Inflammatory macrophage treated with lipopolysaccharide for 1 hour (primary cell): Measurements from ENCODE around the gene RALGAPB.
"Not testable (repeated sequence)": the region's sequence is repeated elsewhere in the genome, so short reads cannot be mapped to it uniquely, and the experiment has no call there.

Experiments used
- DNase-seq, 2 donors: peaks; one replicate each; pipeline ENCODE4 v3.0.0-alpha.2; 2020 to 2022

Gene RALGAPB

DNA sequence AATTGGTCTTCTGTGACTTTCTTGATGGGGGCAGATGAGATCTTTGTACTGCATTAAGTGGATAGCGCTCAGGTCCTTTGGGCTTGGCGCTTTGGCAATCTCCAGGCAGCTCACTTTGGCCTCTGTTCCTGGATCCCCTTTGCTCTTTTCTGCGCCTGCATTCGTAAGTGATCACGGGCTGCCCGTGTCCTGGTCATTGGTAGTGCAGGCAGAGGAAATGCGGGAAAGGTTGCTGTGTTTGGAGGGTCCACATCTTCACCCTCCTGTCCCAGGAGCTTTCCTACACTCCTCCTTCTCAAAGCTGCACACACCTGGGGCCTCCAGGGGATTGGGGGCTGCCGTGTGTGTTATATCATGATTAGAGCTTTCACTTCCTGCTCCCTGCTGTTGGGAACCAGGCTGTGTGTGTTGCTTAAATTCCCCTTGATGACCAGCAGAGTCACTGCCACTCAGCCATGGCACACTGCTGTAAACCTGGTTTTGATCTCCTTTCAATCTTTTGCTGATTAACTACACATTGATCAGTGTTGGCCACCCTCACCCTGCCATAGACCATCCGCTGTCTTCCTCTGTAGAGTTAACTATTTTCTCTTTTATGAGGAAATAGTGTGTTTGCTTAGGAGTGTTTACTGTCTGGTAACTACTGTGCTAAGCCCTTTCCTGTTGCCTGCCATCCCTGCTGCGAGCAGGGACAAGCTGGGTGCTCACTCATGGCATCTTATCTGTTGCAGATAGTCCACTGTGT is 24.5 kb upstream of the RALGAPB start:
- peak in 1 of 2 donors; percentile 38 for DNase-seq

DNA sequence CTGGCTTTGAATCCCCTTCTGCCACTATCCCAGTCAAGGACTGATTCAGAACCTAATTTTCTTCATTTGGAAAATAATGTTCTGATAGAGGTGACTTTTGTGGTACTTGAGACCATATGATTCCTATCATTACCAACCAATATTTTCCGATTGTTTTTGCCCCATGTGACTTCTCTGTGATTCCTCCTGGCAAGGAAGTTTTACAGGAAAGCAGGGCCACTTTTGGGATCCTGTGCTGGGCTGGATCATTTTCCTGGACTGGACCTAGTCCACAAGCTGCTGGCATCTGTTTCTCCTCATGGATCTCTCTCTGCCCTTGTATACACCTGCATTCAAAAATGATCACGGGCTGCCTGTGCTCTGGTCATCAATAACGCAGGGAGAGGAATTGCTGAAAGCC is 23.6 kb upstream of the RALGAPB start:
- no peak for DNase-seq

DNA sequence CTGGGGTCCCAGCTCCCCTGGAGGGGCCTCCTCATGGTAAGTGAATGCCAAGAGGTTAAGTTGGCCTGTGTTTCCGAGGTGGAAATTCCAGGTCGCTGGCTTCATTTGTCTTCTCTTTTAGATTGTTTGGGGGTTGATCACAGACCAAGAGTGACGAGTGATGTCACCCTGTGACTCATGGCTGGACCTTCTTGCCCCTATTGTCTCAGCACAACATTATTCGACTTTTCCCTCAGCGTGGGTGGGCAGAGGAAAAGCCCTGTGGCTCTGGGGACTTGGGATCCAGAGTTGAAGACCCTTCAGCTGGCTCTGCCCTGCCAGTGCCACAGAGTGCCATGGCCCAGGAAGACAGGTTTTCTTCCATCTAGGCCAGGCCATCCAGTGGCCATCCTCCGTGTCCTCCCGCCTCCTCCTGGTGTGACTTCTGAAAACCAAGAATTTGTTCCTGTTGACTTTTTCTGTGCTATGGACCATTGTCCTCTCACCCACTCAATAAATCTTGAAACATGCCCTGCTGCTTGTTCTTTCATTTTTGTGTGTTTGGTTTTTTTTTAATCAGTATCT is 22.1 kb upstream of the RALGAPB start:
- DNase-seq = no peak

DNA sequence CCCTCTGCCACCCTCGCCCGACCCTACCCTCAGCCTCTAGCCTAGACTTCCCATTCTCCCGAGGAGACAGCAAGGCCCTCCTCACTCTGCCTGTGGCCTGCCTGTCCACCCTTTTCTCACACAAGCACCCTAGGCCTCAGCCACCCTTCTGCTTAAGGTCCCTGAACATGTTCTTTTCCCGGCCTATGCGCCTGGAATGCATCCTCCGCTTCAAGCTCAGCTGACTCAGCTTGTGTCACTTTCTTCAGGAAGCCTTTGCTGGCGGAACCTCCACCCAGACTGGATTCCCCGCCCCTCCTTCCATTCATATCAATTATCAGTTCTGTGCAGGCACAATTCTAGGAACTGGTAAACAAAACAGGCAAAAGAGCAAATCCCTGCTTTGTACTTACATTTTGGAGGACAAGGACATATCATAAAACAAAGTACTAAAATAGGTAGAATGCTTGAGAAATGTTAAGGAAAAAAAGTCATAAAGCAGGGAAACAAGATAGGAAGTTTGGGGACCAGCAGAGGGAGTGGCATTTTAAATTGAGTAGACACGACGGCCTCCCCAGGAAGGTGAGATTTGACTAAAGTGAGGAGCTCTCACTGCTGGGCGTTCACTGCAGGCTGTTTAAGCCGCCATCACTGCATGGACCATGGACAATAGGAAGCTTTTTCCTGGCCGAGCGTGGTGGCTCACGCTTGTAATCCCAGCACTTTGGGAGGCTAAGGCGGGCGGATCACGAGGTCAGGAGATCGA is 19.6 kb upstream of the RALGAPB start:
- DNase-seq = no peak

DNA sequence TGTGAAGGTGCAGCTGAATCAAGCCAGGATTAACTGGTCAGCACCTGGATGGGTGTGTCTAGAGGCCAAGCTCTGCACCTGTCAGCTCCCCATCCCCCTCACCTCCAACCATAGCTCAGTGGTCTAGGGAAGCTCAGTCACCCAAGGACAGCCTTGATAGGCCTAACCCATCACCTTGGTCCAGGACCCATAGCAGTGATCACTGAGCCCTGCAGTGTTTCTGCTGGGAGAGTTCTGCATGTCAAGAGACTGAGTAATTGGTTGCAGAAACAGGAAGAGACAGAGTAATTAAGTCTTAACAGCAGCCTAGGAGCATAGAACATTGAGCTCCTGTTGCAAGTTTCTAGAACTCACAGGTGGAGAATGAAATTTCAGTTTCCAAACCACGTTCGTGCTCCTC is 18.7 kb upstream of the RALGAPB start:
- no peak for DNase-seq

DNA sequence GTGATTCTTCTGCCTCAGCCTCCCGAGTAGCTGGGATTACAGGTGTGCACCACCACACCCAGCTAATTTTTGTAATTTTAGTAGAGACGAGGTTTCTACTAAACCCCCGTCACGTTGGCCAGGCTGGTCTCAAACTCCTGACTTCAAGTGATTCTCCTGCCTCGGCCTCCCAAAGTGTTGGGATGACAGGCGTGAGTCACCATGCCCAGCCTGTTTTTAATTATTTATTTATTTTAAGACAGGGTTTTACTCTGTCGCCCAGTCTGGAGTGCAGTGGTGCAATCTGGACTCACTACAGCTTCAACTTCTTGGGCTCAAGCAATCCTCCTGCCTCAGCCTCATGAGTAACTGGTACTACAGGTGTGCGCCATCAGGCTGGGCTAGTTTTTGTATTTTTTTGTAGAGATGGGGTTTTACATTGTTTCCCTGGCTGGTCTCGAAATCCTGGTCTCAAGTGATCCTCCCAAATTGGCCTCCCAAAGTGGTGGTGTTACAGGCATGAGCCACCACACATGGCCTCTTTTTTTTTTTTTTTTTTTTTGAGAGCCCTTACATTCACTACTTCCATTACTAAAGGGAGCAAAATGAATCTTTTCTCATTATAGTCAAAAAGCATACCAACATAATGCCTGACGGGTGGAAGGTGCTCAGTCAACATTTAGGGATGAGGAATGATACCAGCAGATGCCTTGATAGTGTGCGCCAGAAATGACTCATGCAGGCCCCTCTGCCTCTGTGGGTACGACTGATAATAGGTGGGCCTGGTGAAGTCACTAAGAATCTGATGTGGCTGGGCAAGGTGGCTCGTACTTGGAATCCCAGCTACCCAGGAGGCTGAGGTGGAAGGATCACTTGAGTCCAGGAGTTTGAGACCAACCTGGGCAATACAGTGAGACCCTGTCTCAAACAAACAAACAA is 17.8 kb upstream of the RALGAPB start:
- DNase-seq = no peak

DNA sequence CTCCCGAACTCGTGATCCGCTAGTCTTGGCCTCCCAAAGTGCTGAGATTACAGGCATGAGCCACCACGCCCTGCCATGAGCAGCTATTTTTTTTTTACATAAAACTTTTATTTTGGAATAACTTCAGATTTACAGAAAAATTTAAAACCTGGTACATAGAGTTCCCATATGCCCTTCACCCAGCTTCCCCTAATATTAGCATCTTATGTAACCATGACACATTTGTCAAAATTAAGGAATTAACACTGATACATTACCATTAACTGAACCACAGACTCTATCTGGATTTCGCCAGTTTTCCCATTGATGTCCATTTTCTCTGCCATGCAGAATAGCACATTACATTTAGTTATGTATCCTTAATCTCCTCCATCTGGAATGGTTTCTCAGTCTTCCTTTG is 14.3 kb upstream of the RALGAPB start:
- DNase-seq = no peak

DNA sequence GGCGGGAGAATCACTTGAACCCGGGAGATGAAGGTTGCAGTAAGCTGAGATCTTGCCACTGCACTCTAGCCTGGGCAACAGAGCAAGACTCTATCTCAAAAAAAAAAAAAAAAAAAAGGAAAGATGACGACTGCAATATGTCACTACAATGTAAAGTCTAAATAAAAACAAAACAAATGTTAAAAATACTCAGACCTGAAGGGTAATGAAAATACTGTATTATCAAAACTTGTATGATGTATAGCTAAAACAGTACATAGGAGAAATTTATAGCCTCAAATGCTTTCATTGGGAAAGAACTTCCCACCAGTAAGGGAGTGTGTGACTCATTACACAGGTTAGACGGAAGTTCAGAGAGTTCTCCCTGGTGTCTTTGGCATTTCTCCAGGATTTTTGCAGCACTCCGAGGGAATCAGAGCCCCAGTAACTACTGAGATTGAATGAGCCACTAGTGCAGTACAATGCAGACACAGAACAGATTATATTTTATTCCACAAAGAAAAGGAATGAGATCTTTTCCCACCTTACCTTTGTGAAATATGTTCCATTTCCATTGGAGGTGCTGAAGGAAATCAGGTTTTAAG is 12.5 kb upstream of the RALGAPB start:
- DNase-seq = peak; percentile 14 to 31

DNA sequence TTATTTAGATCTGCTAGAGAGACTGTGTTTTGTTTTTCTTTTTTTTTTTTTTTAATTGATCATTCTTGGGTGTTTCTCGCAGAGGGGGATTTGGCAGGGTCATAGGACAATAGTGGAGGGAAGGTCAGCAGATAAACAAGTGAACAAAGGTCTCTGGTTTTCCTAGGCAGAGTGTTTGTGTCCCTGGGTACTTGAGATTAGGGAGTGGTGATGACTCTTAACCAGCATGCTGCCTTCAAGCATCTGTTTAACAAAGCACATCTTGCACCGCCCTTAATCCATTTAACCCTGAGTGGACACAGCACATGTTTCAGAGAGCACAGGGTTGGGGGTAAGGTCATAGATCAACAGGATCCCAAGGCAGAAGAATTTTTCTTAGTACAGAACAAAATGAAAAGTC is 12.0 kb upstream of the RALGAPB start:
- DNase-seq = not testable (repeated sequence)

DNA sequence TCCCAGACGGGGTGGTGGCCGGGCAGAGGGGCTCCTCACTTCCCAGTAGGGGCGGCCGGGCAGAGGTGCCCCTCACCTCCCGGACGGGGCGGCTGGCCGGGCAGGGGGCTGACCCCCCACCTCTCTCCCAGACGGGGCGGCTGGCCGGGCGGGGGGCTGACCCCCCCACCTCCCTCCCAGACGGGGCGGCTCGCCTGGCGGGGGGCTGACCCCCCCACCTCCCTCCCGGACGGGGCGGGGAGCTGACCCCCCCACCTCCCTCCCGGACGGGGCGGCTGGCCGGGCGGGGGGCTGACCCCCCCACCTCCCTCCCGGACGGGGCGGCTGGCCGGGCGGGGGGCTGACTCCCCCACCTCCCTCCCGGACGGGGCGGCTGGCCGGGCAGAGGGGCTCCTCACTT is 11.5 kb upstream of the RALGAPB start:
- DNase-seq = not testable (repeated sequence)

DNA sequence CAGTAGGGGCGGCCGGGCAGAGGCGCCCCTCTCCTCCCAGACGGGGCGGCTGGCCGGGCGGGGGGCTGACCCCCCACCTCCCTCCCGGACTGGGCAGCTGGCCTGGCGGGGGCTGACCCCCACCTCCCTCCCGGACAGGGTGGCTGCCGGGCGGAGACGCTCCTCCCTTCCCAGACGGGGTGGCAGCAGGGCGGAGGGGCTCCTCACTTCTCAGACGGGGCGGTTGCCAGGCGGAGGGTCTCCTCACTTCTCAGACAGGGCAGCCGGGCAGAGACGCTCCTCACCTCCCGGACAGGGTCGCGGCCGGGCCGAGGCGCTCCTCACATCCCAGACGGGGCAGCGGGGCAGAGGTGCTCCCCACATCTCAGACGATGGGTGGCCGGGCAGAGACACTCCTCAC is 11.1 kb upstream of the RALGAPB start:
- not testable (repeated sequence) for DNase-seq

DNA sequence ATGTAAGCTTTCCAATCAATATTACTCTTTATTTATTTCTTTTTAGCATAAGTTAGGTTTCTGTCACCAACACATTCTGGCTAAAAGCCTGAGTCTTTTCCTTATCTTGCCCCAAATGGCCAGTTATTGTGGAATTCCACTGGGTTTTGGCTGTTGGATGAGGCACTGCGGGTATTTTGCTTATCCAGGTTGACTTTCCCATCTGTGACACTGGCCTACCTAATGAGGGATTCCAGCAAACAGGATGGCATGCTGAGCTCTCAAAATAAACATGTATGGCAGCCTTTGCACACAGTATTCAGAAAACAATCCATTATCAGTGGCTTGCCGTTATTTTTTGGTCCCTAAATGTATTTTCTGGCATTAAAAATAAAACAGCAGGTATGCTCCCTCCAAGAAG is 6.5 kb upstream of the RALGAPB start:
- DNase-seq = no peak

DNA sequence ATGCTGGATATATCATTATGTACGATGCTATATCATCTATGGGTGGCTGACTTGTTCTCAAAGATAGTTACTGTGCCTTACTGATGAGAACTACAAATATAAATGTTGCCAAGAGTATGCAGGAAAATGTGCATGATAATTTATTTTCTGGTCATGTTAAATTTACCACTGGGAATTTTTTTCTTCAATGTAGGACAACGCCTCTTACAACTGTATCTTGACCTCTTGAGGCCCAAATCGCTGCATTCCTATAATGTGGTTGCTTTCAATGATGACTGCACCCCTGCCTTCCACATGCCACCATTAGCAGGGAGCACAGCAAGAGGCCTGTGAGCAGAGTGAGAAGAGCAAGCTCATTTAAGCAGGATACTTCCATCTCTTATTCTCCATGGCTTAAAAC is 5.7 kb upstream of the RALGAPB start:
- DNase-seq = no peak

DNA sequence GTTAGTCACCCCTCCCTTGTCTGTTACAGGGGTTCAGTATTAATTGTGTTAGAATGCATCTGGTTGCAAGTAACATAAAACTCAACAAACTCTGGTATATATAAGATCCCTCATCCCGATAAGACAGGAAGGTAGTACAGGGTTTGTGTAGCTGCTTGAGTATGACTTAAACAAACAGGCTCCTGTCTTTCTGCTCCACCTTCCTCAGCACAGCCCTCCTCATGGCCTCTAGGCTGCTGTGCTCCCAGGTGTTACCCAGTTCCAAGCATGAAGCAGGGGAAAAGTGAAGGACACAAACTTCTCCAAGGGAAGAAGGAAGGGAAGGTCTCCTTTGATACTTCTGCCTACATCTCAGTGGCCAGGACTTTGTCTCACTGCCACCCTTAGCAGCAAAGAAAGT is 1.4 kb upstream of the RALGAPB start:
- no peak for DNase-seq

DNA sequence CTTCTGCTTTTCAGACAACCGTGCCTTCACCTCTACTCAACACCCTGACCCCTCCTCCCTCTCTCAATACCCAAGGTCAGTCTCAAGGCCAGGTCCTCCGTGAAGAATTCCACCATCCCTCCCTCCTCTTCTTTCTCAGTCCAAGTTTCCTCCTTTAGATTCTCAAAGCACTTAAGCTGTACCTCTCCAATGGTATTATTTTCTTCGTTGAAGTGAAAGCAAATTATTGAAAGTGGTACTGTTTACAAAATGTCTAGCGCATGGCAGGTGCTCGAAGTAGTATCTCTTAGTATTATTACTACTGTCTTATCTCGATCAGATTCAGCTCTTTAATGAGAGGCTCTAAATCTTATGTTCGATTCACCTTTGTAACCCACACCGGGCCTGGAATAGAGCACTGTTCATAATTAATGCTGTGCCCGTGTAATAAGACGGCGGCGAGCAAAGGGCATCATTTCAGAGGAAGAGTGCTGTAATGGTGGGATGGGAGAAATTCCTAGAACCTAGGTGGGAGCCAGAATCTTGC is 593 bp upstream of the RALGAPB start:
- peak in 1 of 2 donors; percentile 2 for DNase-seq

DNA sequence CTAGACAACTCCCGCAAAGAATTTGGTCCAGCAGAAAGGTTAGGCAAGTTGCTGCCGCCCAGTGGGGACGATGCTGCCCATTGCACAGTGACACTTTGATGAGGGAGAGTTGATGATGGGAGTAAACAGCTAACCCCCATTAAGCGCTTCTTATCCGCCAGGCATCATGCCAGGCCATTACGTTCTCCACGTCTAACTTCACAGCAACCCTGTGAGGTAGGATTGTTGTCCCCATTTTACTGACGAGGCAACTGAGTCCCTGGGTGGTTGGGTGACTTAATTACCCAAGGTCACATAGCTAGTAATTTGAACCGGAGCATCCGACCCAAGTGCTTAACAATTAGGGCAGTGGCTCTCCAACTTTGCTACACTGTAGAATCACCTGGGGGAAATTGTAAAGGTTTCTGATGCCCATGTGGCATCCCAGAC is 738 bp downstream of the RALGAPB start:
- DNase-seq = no peak

DNA sequence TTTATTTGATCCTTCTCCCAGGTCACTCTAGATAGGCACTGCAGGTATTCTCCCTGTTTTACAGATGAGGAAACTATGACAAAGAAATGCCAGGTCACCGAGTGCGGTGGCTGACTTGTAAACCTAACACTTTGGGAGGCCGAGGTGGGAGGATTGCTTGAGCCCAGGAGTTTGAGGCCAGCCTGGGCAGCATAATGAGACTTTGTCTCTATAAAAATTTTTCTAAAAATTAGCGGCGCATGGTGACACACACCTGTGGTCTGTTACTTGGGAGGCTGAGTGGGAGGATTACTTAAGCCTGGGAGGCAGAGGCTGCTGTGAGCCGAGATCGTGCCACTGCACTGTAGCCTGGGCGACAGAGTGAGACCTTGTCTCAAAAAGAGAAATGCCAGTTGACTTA is 5.1 kb downstream of the RALGAPB start:
- no peak for DNase-seq

DNA sequence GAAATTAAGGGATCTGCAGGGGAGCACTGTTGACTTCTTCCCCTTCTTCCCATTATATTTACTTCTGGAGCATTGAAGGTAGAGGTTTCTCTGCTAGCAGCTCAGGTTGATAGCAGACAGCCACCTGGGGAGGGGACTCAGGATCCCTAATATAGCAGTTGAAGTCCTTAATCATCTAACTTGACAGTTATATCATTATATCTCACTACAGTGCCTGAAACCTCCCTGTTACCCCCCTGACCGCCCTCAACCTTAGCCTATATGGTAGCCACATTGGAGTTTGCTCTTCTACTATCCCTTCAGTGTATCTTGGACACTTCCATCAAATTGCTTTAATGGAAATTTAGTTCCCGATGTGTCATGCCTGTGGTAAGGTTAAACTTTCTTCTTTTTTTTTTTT is 7.0 kb downstream of the RALGAPB start:
- no peak for DNase-seq

DNA sequence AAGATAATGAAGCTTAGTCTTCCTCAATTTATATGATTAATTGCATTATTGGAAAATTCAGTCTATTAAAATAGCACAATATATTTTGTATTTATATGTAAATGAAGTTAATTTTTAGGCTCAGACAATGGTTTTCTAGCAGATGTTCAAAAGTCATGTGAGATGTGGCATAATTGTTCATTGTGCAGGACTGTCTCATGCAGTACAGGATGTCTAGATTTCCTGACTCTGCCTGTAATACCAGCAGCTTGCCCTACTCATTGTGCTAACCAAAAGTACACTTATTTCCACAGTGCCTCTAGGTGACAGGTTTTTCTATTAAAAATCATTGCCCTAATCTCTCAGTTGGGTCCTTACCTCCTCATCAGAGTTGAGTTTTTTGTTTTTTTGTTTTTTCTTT is 12.4 kb downstream of the RALGAPB start:
- DNase-seq = no peak

DNA sequence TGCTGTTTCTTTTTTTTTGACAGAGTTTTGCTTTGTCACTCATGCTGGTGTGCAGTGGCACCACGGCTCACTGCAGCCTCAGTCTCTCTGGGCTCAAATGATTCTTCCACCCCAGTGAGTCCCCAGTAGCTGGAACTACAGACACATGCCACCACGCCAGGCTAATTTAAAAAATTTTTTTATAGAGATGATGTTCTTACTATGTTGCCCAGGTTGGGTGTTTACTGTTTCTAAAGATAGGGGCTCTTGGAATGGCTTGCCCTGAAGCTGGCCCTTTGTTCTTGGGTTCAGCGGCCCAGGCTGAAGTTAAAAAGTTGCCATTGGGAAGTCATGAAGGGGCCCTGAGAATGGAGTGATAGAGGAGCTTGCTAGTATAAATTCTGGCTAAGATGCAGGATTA is 16.5 kb downstream of the RALGAPB start:
- DNase-seq = no peak

DNA sequence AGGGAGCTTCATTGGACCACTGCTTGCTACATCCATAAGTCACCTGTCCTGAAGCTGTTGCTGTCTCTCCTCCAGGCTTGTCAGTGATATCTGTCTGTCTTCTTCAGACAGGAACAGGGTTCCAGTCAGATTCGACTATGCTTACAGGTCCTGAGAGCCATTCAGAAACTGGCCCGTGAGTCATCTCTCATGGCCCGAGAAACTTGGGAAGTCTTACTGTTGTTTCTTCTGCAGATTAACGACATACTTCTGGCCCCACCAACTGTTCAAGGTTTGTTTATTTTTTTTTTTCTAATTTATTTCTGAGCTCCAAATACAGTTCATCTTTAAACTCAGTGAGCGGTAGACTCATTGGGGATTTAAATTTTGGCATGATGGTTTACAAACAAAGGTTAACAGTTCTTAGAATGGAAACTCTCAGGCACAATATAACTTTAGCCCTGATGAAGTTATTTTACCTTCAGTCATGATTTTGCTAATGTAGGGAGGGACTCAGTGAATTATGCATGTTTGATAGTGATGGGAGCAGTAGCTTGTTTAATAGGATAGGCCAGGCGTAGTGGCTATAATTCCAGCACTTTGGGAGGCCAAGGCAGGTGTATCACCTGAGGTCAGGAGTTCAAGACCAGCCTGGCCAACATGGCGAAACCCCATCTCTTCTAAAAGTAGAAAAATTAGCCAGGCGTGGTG is 24.7 kb downstream of the RALGAPB start:
- DNase-seq = no peak

DNA sequence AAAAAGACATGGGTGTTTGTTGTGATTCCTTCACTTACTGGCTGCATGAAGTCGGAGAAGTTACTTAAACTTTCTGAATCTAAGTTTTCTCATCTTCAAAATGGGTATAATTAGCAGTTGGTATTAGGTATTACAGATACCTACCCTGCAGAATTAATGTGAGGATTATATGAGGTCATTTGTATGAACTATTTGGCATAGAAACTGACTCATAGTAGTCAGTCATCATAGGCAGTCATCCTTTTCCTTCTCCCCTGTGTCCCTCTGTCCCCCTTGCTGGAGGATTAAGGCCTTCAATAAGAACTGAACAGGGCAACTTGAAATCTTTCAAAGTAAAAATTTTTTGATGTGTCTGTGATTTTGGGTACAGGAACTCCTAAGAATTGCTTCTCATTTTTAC is 26.3 kb downstream of the RALGAPB start:
- DNase-seq = no peak
